IPS-NIHi11 (cell line): Measurements from ENCODE around the gene USP15.

Experiments used
- DNase-seq: peaks from one replicate; pipeline ENCODE4 v3.0.0; 2012; ENCODE audit warnings: mixed read lengths, low spot score

Gene USP15

DNA sequence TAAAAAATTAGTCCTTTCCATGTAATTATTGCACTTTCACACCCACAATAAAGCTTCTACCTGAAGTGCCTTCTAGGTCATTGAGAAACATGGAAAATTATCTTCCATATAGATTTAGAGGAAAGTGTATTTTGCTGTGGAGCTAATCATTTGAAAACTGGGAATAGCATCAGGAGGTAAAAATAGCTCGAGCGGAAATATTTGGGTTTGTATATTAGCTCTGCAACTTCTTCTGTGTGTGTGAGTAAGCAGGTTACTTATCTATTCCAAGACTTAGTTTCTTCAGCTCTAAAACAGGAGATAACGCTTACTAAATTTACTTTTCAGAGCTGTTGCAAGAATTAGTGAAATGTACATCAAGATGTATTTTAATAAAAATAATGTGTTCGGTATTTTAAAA, 111.5 kb downstream of the USP15 start:
- no peak for DNase-seq

DNA sequence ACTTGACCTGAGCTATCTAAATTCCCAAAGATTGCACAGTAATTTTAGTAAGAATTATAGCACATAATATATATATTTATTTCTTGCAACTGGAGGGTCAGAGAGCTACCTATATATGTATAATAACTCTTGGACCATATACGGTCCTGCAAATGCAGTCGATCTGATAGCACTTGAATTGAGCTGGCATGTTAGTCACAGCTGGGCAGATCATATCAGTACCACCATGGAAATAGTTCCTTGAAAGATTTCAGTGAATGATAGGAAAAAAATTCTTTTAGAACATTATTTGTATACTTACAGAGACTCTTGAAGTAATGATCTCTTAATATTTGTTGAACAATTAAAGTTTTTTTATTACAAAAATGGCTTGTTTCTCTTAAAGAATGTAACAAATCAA, 111.9 kb downstream of the USP15 start:
- DNase-seq = no peak

GRCh38 chr12:62372825-62373224, 112.6 kb downstream of the USP15 start:
- DNase-seq = no peak

DNA sequence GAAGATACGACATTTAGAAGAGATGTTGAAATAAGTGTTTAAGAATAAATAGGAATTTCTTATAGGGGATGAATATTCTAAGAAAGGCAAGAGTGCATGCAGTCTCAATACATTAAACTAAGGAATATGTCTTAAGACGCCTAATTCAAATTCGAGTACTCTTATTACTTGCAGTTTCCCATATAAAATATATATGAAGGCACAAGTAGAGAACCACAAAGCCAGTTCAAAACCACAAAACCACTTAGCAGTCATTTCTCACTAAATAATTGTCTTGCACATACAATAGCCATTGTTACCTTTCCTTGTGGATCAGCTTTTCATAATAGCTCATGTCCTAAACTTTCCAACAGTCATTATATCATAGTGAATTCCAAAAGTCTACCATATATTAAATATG, 115.4 kb downstream of the USP15 start:
- no peak for DNase-seq

- no peak for DNase-seq
Observed at GRCh38 chr12:62379026-62379722, 119.0 kb downstream of the USP15 start.

GRCh38 chr12:62379723-62380045, 119.5 kb downstream of the USP15 start:
- no peak for DNase-seq

DNA sequence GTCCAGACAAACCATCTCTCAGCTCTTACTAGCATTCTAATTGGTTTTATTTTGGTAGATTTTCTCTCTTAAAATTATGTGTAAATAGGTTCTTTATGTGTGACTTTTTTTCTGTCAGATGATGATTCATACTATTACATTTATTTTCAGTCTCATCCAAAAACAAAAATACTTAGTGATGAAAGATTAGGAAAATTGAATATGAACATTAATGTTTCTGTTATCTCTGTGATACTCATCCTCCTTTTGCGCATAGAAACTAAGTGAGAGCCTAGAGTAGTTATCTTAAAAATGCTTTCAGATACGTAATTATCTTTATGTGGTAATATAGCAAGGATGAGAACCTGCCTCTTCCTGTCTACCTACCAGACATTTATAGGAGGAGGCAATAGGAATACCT, 122.3 kb downstream of the USP15 start:
- DNase-seq = no peak

- no peak for DNase-seq
Observed at GRCh38 chr12:62396750-62397149, 136.5 kb downstream of the USP15 start.

GRCh38 chr12:62400135-62400534, 139.9 kb downstream of the USP15 start:
- DNase-seq = no peak

- no peak for DNase-seq
Observed at GRCh38 chr12:62401631-62402030, 141.4 kb downstream of the USP15 start.

DNA sequence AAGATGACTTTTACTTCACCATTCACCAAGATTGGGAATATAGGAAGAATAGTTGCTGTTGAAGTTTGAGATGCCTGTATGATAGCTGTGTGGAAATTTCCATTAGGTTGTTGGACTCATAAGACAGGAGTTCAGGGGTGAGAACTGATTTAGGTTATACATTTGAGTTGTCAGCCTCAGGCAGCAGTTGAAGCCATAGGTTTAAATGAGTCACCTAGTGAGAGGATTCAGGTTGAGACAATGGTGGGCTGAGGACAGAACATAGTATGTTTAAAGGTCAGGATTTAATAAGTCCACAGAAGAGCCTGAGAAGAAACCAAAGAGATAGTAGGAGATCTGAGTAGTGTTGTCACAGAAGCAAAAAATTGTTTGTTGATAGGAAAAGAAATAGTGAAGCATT, 142.8 kb downstream of the USP15 start:
- no peak for DNase-seq

DNA sequence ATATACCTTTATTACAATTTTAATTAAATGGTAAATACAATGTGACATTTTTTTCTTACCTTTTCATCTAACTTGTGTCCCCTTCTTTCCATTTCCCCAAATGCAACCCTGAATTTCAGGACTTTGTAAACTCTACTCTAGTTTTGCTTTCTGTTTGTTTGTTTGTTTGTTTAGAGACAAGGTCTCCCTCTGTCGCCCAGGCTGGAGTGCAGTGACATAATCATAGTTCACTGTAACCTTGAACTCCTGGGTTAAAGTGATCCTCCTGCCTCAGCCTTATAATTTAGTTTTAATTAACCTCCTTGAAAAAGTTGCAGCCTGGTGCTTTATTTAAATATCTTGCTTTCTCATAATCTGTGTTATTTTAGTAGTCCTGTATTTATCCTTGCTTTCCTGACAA, 147.4 kb downstream of the USP15 start:
- DNase-seq = no peak

DNA sequence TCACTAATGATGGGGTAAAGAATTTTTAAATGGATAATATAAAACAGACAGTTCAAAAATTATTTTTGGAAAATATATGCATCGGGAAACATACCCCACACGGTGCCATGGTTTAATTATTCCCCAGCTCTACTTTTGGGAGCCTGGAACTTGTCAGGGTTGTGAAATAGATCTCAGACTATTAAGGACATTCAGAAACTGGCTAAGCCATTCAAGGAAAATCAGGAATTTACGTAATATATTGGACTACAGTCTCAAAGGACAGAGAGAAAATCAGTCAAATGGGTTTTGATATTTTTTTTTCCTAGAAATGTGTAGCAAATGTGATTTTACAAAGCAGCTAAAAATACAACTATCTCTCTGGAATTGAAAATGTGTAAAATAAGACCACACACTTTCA, 148.9 kb downstream of the USP15 start:
- DNase-seq = no peak

GRCh38 chr12:62414180-62414579, 154.0 kb downstream of the USP15 start:
- no peak for DNase-seq

GRCh38 chr12:62426089-62426488, 165.9 kb downstream of the USP15 start:
- DNase-seq = no peak

- DNase-seq = no peak
Observed at GRCh38 chr12:62429457-62429856, 169.3 kb downstream of the USP15 start.

DNA sequence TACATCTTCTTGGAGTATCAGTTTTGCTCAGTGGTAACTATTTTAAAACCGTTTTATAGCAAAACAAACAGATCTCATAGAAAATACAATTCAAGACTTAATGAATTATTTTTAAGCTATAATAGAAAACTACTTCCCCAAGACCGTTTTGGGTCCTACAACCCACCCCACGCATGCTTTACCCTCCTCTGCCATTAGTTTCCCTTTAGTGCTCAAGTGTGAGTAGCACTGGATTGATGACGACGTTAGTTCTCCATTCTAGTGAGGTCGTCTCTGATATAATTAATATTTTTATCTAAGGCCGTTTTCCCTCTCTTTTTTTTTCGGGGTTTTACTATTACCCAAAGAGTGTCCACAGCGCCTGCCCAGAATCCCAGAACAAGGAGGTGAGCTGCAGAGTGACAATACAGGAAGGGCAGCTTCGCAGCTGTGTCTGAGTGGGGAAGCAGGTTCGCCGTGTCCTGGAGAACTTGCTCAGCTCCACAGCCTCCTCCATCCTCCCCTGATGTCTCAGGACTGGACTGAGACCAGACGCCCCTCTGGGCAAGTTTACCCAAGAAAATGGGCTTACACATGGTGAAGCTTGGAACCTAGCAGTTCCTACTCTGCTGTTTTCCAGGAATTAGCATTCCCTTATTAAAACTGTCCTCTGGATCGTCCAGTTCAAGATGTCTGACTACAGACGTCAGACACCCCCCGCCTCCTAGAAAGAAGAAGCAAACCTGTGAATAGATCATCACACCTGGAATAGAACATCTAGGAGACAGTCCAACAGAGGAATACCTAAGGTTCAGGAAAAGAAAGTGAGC, 174.5 kb downstream of the USP15 start:
- DNase-seq = no peak

- DNase-seq = peak; percentile 66
Observed at GRCh38 chr12:62435303-62436163, 175.3 kb downstream of the USP15 start.

DNA sequence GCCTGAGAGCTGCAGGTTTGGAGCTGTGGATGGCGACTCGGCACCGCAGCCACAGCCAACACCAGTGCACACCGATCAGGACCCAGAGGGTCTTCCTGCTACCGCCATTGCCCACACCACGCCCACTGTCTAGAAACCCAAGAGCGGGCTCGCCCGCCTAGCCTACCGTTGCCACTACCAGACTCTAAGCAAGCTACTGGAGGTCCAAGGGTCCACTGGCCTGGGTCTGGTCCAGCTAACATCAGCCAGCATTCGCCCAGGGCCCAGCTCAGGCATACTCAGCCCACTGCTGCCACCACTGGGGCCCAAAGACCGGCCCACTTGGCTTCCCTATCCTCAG, 175.9 kb downstream of the USP15 start:
- no peak for DNase-seq

DNA sequence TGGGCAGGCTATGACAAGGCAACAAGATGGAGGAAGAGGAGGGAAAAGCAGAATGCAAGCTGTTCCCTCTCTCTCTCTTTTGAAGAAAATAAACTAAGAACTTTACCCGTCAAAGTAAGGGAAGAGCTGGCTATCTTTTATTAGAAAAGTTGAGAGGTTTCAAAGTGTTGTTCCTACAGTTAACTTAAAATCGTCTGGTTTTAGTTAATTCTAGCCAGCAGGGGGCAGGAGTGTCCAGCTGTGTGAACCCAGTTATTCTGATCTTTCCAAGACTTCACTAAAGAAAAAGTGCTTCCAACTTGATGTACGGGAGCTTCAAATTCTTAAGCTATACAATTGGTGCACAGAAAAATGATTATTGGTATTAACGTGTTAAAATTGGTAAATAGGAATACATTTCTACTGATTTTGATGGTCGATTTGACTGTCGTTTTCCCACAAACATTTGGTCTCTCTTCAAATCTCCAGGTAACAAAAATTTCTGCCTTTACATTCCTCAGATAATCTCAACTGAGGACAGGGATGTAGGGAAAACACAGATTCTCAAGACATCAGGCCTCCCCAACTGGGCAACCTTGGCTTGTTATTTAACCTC, 178.0 kb downstream of the USP15 start:
- peak; percentile 56 for DNase-seq

DNA sequence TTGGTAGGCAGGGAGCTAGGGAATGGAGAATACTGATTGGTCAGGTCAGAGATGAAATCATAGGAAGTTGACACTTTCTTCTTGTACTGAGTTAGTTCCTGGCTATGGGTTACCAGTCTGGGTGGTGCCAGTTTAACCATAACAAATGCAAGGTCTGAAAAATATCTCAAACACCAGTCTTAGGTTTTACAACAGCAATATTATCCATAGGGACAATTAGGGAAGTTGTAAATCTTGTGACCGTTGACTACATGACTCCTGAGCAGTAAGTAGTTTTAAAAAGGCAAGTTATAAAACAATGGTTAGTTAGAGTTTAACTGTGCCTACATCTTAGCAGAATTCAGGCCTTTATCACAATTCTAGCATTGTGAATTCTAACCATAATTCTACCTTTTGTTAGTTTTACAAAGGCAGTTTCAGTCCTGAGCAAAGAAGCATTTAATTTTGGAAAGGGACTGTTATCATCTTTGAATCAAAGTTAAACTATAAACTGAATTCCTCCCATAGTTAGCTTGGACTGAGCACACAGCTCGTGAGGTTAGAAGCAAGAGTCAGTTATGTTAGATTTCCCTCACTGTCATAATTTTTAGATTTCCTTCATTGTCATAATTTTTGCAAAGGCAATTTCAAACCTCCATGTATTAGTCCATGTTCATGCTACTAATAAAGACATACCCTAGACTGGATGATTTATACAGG, 186.7 kb downstream of the USP15 start:
- no peak for DNase-seq

- DNase-seq = no peak
Observed at GRCh38 chr12:62448436-62448835, 188.2 kb downstream of the USP15 start.
